HCT116 (cell line): ENCODE results near the gene ZNF677. TPM values are rescaled to one million over a fixed set of nuclear protein-coding genes. Genes with fewer than 3 reads are reported as not detected.

ENCODE experiments used
- ATAC-seq: fragments of 200-7000 bp; cut with Tn5 transposase; 2 replicates; pipeline ENCODE4 v1.9.1; 2020; ENCODE audit warnings: mild to moderate bottlenecking, moderate library complexity
- BruUV-seq: library from RNA; stranded (reverse); fragments of 400-500 nt; replicated peaks from 2 replicates; lab custom pipeline; 2021; lab: Mats Ljungman, UMichigan
- CTCF ChIA-PET: fragments of 300-600 bp; sonication (Branson Sonifier 250); formaldehyde crosslinking; loops from one replicate; lab custom pipeline; 2021; ENCODE audit warnings: antibody characterized with exemption; lab: Charles Lee
- POLR2A ChIA-PET: fragments of 300-600, 350-600 bp; sonication (Branson Sonifier 250); formaldehyde crosslinking; loops from one replicate; lab custom pipeline; 2021; ENCODE audit warnings: antibody characterized with exemption; lab: Charles Lee
- RAD21 ChIA-PET, 2 experiments: fragments of 300-600 bp; sonication (Branson Sonifier 250); formaldehyde crosslinking; loops; one replicate each; lab custom pipeline; 2023; ENCODE audit warnings: low total read pairs in 2 of 2; ENCODE audit not compliant: uncharacterized antibody in 2 of 2, unreplicated experiment in 2 of 2, low non-redundant PET in 1 of 2; lab: Charles Lee
- DNase-seq: peaks from one replicate; pipeline ENCODE4 v3.0.0-alpha.2; 2010; ENCODE audit warnings: low read depth, low spot score
- H2AFZ ChIP-seq: fragments of 200-600 bp; shearing (Covaris generic), sonication (generic); 2 replicates; pipeline ENCODE4 v1.6.1; 2017; ENCODE audit warnings: low read depth, mixed run types, mixed read lengths, antibody characterized with exemption, low read length; ENCODE audit not compliant: poor library complexity, severe bottlenecking
- H3K27ac ChIP-seq: 2 replicates; pipeline ENCODE4 v1.5.1; 2012; ENCODE audit warnings: low read depth, low read length
- H3K27me3 ChIP-seq: fragments of 200-600 bp; sonication (generic); 2 replicates; pipeline ENCODE4 v1.6.1; 2016; ENCODE audit warnings: mixed run types, low read length, mixed read lengths; ENCODE audit not compliant: insufficient read depth
- H3K36me3 ChIP-seq, 2 experiments: fragments of 200-500 bp in 1 of 2; fragments of 200-600 bp in 1 of 2; sonication (Bioruptor generic) in 1 of 2; sonication (generic) in 1 of 2; 2 replicates each; pipeline versions ENCODE4 v1.5.1 to v1.6.1; 2014 to 2016; ENCODE audit warnings: low read length in 2 of 2, inconsistent platforms in 1 of 2, mixed read lengths in 1 of 2, mixed run types in 1 of 2; ENCODE audit not compliant: insufficient read depth in 2 of 2, control insufficient read depth in 1 of 2
- H3K4me1 ChIP-seq, 2 experiments: fragments of 200-600 bp in 1 of 2; sonication (generic) in 1 of 2; 2 replicates each; pipeline versions ENCODE4 v1.5.1 to v1.6.1; 2012 to 2017; ENCODE audit warnings: low read length in 2 of 2, inconsistent platforms in 1 of 2, mild to moderate bottlenecking in 1 of 2, mixed read lengths in 1 of 2, mixed run types in 1 of 2, moderate library complexity in 1 of 2; ENCODE audit not compliant: insufficient read depth in 2 of 2, control insufficient read depth in 1 of 2
- H3K4me2 ChIP-seq: fragments of 200-600 bp; sonication (generic); 2 replicates; pipeline ENCODE4 v1.6.1; 2017; ENCODE audit warnings: mixed run types, low read length, mixed read lengths
- H3K4me3 ChIP-seq, 2 experiments: fragments of 200-600 bp in 1 of 2; sonication (generic) in 1 of 2; replicated peaks in 1 of 2; 2 replicates each; pipeline ENCODE4 v1.5.1; 2011 to 2016; ENCODE audit warnings: low read length in 2 of 2, control low read depth in 1 of 2, low read depth in 1 of 2, mild to moderate bottlenecking in 1 of 2, mixed read lengths in 1 of 2, mixed run types in 1 of 2
- H3K79me2 ChIP-seq: fragments of 200-600 bp; sonication (generic); 2 replicates; pipeline ENCODE4 v1.6.1; 2017; ENCODE audit warnings: mild to moderate bottlenecking, mixed run types, low read length, moderate library complexity, mixed read lengths; ENCODE audit not compliant: insufficient read depth
- H3K9ac ChIP-seq: fragments of 200-600 bp; sonication (generic); 2 replicates; pipeline ENCODE4 v1.6.1; 2016; ENCODE audit warnings: low read length, mixed read lengths
- H3K9me2 ChIP-seq: fragments of 200-600 bp; sonication (generic), shearing (Covaris generic); 2 replicates; pipeline ENCODE4 v1.6.1; 2017; ENCODE audit warnings: mixed run types, mild to moderate bottlenecking, moderate library complexity; ENCODE audit not compliant: insufficient read depth
- H3K9me3 ChIP-seq, 2 experiments: fragments of 200-500 bp in 1 of 2; fragments of 200-600 bp in 1 of 2; sonication (Bioruptor generic) in 1 of 2; sonication (generic) in 1 of 2; 2 replicates each; pipeline ENCODE4 v1.6.1; 2014 to 2017; ENCODE audit warnings: low read length in 2 of 2, mixed read lengths in 2 of 2, inconsistent platforms in 1 of 2, low read depth in 1 of 2, mild to moderate bottlenecking in 1 of 2, mixed run types in 1 of 2, moderate library complexity in 1 of 2; ENCODE audit not compliant: control insufficient read depth in 1 of 2, insufficient read depth in 1 of 2
- H4K20me1 ChIP-seq: fragments of 200-600 bp; sonication (generic), shearing (Covaris generic); 2 replicates; pipeline ENCODE4 v1.6.1; 2017; ENCODE audit warnings: mixed run types, mild to moderate bottlenecking, moderate library complexity; ENCODE audit not compliant: insufficient read depth
- CEBPB ChIP-seq: IDR thresholded peaks from 2 replicates; pipeline ENCODE4 v1.6.1; 2012; ENCODE audit warnings: low read depth
- ELF1 ChIP-seq: IDR thresholded peaks from 2 replicates; pipeline ENCODE4 v1.6.1; 2012; ENCODE audit warnings: low read depth, borderline replicate concordance
- EZH2phosphoT487 ChIP-seq: fragments of 200-600 bp; IDR thresholded peaks from 2 replicates; pipeline ENCODE4 v1.6.1; 2018; ENCODE audit warnings: antibody characterized with exemption, borderline replicate concordance
- POLR2A ChIP-seq: IDR thresholded peaks from 2 replicates; pipeline ENCODE4 v1.7.0; 2011; ENCODE audit warnings: borderline replicate concordance; ENCODE audit not compliant: insufficient read depth, insufficient read length; ENCODE audit errors: extremely low read depth
- POLR2AphosphoS5 ChIP-seq: IDR thresholded peaks from 2 replicates; pipeline ENCODE4 v1.6.1; 2011; ENCODE audit warnings: mild to moderate bottlenecking, low read depth, low read length, moderate library complexity
- RAD21 ChIP-seq: IDR thresholded peaks from 2 replicates; pipeline ENCODE4 v1.6.1; 2012; ENCODE audit warnings: low read depth, mild to moderate bottlenecking
- YY1 ChIP-seq: IDR thresholded peaks from 2 replicates; pipeline ENCODE4 v1.6.1; 2011; ENCODE audit warnings: low read length, low read depth, moderate library complexity, mild to moderate bottlenecking; ENCODE audit not compliant: insufficient replicate concordance; ENCODE audit errors: extremely low read depth
- ZBTB33 ChIP-seq: IDR thresholded peaks from 2 replicates; pipeline ENCODE4 v1.6.1; 2011; ENCODE audit warnings: mild to moderate bottlenecking, low read length, moderate library complexity; ENCODE audit not compliant: insufficient replicate concordance; ENCODE audit errors: extremely low read depth
- ZFX ChIP-seq: fragments of 450-650 bp; IDR thresholded peaks from 2 replicates; pipeline ENCODE4 v1.6.1; 2017
- intact Hi-C: fragments of 100-400 bp; cut with micrococcal nuclease; formaldehyde crosslinking; loops from 2 replicates; pipeline ENCODE4 v1.10.0; 2022
- total RNA-seq: library from RNA; stranded (reverse); gene quantifications from one replicate; pipeline ENCODE4 v1.2.1, GENCODE V29; 2021; ENCODE audit not compliant: unreplicated experiment
- TF ChIP-seq, protein P1 (sequence below): IDR thresholded peaks from 2 replicates; pipeline ENCODE4 v1.6.1; 2012; ENCODE audit warnings: low read depth

ZNF677 gene
- total RNA-seq, 1 experiment from 2014 or later, result 0.34 TPM

- BruUV-seq, result TSS peak; percentile 59
- ATAC-seq, result peak; percentile 81
- Histone ChIP-seq H3K9me3 (peaks cover 8 to 9% of the 10 kb centered on the region in 2 experiments; a peak in 2 of 4 replicates), H3K27ac (no peak overlapping the region), H3K9me2 (no peaks in the 10 kb centered on the region), H3K9ac (no peak overlapping the region), H3K4me2 (peak overlapping the region; percentile 60), H4K20me1 (no peaks in the 10 kb centered on the region), H3K4me3 (peak overlapping the region; percentile 46 to 55), H3K27me3 (no peaks in the 10 kb centered on the region), H3K79me2 (no peaks in the 10 kb centered on the region), H3K36me3 (no peaks in the 10 kb centered on the region), H3K4me1 (no peaks in the 10 kb centered on the region), H2AFZ (no peak overlapping the region)
- ChIA-PET RAD21 (no interaction called here), CTCF (no interaction called here), POLR2A (no interaction called here)
- intact Hi-C loops, result loop anchor here (10.0 kb wide), 2 partner anchors 168 to 548 kb away; partner anchors contain the start of gene ZNF525
- peak; percentile 33 for DNase-seq
- TF ChIP-seq ELF1, result peak; percentile 34
- TF ChIP-seq POLR2A, result no peak
- no peak for TF ChIP-seq EZH2phosphoT487
- TF ChIP-seq POLR2AphosphoS5, result 0 out of 2 replicates have a peak, but pooled peaks have one; percentile 20
- no peak for TF ChIP-seq RAD21
- TF ChIP-seq CEBPB, result no peak
- TF ChIP-seq, protein P1, sequence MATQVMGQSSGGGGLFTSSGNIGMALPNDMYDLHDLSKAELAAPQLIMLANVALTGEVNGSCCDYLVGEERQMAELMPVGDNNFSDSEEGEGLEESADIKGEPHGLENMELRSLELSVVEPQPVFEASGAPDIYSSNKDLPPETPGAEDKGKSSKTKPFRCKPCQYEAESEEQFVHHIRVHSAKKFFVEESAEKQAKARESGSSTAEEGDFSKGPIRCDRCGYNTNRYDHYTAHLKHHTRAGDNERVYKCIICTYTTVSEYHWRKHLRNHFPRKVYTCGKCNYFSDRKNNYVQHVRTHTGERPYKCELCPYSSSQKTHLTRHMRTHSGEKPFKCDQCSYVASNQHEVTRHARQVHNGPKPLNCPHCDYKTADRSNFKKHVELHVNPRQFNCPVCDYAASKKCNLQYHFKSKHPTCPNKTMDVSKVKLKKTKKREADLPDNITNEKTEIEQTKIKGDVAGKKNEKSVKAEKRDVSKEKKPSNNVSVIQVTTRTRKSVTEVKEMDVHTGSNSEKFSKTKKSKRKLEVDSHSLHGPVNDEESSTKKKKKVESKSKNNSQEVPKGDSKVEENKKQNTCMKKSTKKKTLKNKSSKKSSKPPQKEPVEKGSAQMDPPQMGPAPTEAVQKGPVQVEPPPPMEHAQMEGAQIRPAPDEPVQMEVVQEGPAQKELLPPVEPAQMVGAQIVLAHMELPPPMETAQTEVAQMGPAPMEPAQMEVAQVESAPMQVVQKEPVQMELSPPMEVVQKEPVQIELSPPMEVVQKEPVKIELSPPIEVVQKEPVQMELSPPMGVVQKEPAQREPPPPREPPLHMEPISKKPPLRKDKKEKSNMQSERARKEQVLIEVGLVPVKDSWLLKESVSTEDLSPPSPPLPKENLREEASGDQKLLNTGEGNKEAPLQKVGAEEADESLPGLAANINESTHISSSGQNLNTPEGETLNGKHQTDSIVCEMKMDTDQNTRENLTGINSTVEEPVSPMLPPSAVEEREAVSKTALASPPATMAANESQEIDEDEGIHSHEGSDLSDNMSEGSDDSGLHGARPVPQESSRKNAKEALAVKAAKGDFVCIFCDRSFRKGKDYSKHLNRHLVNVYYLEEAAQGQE, result no peak
- no peak for TF ChIP-seq ZBTB33
- TF ChIP-seq ZFX, result no peak
- TF ChIP-seq YY1, result no peak
Observed at GRCh38 chr19:53196777-53197396, 57.8 kb downstream of the ZNF677 start.
